ENCODE measurements around the gene CCR1.
"Not testable (repeated sequence)": the region's sequence is repeated elsewhere in the genome, so short reads cannot be mapped to it uniquely, and the experiment has no call there.

CCR1 gene

GRCh38 chr3:46212101-46212500 lies 4.0 kb upstream of the CCR1 start:
- no peak for DNase-seq (ENCODE audit: low spot score)

DNA sequence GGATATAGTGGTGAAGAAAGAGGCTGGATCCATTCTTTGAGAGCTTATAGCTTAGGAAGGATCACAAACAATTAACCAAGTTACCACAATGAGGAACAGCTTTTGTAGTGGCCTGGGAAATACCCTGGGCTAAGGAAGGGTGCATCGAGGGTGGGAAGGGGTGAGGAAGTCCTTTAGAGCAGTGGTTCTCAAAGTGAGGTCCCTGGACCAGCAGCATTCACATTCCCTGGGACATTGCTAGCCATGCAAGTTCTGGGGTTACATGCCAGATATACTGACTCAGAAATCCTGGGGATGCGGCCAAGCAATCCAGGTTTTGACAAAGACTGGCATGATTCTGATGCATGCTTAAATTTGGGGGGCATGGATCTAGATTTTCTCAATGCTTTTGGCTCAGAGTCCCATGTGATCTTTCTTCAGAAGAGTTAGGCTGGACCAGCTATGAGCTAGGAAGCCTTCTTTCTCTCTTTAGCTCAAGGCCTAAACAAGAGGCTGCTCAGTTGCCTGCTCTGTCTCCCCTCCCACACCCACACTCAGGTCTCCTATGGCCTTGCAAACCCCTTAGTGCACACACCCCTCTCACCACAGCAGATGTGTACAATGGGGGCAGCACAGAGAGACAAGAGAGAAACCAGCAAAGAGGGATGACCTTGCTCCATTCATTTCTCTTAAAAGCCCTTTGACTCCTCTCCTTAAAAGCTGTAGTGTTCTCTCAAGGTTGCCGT lies 1.8 kb upstream of the CCR1 start:
- DNase-seq (ENCODE audit: low spot score), result no peak

- no peak for DNase-seq (ENCODE audit: low spot score)
Observed at GRCh38 chr3:46209053-46209452, 940 bp upstream of the CCR1 start.

DNA sequence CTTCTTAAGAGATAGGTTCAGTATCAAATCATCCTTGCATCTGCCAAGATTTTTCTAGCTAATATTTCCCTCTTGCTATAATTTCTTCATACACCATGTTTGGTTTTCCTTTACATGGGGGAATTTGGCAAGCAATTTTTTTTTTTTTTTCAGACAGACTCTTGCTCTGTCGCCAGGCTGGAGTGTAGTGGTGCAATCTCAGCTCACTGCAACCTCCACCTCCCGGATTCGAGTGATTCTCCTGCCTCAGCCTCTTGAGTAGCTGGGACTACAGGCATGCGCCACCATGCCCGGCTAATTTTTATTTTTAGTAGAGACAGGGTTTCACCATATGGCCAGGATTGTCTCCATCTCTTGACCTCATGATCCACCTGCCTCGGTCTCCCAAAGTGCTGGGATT lies 599 bp downstream of the CCR1 start:
- not testable (repeated sequence) for DNase-seq (ENCODE audit: low spot score)

GRCh38 chr3:46206282-46207015 lies 1.7 kb downstream of the CCR1 start:
- DNase-seq (ENCODE audit: low spot score), result no peak

DNA sequence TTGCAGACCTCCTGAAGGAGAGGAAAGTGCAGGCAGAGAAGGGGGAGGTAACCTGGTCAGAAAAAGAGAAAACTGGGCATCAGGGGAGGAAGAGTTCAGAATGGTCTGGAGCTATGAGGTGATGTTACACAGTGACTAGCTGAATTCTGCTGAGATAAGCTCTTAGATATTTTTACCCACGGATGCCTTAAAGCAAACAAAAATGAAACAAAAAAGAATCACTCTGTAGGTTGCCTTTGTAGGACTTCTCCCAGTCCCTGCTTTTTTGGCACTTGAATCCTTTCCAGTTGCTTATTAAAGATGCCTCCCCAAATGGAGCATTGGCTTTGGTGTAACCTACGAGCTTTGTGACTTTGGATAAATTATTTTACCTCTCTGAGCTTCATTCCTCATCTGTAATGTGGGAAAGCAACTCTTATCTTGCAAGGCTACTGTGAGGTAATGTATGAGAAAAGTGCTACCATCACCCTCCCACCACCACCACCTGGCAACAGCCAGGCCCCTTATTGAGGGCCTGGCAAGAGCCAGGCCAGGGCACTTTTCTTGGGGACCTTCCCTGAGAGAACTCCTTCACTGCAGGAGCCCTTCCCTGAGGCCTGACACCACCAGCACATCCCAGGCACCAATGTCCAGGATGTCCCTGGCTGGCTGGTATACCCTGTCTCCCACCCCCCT lies 2.7 kb downstream of the CCR1 start:
- no peak for DNase-seq (ENCODE audit: low spot score)

DNA sequence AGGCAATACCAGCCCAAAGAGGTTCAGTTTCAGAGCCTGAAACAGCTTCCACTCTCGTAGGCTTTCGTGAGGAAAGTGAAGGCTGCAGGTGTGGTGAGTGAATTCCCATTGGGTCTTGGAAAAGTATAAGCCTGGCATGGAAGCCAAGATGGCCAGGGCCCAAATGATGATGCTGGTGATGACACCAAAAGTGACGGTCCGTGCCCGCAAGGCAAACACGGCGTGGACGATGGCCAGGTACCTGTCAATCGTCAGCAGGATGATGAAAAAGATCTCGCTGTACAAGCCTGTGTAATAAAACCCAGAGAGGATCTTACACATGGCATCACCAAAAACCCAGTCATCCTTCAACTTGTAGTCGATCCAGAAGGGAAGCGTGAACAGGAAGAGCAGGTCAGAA lies 4.4 kb downstream of the CCR1 start:
- no peak for DNase-seq (ENCODE audit: low spot score)

- DNase-seq (ENCODE audit: low spot score), result no peak
Observed at GRCh38 chr3:46202535-46202934, 5.6 kb downstream of the CCR1 start.

- no peak for DNase-seq (ENCODE audit: low spot score)
Observed at GRCh38 chr3:46200790-46201189, 7.3 kb downstream of the CCR1 start.

DNA sequence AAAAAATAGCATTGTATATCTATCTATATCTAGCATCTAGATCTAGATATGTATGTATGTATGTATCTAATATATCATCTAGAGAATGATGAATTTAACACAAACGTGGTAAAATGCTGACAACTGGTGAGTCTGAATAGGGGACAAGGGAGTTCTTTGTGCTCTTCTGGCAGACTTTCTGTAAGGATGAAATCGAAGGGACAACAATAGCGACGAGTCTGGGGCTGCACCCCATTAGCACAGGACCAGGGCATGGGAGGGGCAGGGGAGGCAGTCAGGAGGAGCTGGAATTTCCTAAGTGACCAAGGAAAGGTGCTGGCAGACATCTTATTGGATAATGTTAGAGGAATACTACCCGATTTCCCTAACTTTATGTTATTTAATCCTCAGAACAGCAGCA lies 7.9 kb downstream of the CCR1 start:
- no peak for DNase-seq (ENCODE audit: low spot score)

DNA sequence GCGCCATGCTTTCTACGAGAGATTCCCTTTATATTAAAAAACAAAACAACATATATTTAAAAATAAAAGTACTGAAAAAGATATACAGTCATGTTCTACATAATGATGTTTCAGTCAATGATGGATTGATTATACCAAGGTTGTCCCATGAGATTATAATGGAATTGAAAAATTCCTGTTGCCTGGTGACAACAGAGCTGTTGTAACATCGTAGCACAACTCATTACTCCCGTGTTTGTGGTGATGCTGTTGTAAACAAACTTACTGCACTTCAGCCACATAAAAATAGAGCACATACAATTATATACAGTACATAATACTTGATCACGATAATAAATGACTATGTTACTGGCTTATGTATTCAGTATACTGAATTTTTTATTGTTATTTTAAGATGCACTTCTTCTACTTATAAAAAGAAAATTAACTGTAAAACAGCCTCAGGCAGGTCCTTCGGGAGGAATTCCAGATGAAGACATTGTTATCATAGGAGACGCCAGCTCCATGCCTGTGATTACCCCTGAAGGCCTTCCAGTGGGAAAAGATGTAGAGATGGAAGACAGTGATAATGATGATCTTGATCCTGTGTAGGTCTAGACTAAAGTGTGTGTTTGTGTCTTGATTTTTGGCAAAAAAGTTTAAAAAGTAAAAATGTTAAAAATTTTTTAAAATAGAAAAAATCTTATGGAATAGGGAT lies 11.7 kb downstream of the CCR1 start:
- no peak for DNase-seq (ENCODE audit: low spot score)

DNA sequence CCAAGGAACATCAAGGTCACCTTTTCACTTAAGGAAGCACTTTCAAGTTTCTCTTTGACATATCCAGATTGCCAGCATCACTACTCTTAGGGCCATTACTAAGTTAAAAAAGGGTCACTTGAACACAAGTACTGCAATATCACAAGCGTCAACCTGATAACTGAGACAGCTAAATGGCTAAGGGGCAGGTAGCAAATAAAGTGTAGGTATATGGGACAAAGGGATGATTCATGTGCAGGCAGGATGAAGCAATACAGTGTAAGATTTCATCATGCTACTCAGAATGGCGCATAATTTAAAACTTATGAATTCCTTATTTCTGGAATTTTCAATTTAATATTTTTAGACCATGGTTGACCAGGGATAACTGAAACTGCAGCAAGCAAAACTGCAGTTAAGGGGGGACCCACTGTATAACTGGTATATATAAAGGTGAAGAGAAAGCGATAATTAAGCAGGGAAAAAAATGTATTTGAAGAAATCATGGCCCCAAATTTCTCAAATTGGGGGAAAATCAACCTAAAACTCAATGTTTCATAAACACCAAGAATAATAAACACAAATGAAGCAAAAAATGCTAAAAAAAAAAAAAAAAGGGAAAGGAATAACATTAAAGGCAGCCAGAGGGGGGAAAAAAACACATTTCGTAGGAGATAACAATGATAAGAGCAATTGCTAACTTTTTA lies 13.1 kb downstream of the CCR1 start:
- DNase-seq (ENCODE audit: low spot score), result no peak

- no peak for DNase-seq (ENCODE audit: low spot score)
Observed at GRCh38 chr3:46193436-46193835, 14.7 kb downstream of the CCR1 start.

DNA sequence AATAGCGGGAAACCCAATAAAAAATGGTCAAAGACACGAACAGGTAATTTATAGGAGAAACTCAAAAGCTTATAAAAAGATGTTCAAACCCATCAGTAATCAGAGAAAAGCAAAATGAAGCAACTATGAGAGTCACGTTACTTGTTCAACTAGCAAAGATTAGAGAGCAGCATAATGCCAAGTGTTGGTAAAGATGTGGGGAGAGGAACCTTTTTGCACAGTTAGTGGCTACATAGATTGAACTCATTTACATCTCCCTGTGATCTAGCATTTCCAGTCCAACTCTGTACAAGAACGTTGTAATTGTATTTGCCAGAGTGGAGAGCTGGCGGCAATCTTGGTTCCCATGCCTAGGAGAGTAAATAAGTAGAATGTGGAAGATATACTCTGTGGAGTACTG lies 15.2 kb downstream of the CCR1 start:
- no peak for DNase-seq (ENCODE audit: low spot score)

GRCh38 chr3:46191730-46192129 lies 16.4 kb downstream of the CCR1 start:
- no peak for DNase-seq (ENCODE audit: low spot score)

DNA sequence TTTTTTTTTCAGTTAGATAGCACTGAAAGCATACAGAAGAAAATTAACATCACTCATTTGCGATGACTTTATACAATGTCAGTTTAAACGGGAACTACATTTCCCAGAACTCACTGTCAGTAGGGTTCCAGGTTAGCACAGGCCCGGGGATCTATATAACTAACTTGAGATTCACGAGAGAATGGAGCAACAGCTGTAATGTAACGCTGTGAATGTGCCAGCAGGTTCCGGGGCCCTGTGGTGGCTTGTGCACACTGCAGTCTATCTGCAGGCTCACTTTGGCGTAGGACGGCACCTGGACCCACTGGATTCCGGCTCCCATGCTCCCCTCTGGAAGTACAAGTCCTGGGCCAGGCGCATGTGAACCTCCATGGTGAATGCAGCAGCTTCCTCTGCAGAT lies 19.4 kb downstream of the CCR1 start:
- DNase-seq (ENCODE audit: low spot score), result no peak

GRCh38 chr3:46187876-46188275 lies 20.2 kb downstream of the CCR1 start:
- no peak for DNase-seq (ENCODE audit: low spot score)

- no peak for DNase-seq (ENCODE audit: low spot score)
Observed at GRCh38 chr3:46187341-46187700, 20.8 kb downstream of the CCR1 start.

DNA sequence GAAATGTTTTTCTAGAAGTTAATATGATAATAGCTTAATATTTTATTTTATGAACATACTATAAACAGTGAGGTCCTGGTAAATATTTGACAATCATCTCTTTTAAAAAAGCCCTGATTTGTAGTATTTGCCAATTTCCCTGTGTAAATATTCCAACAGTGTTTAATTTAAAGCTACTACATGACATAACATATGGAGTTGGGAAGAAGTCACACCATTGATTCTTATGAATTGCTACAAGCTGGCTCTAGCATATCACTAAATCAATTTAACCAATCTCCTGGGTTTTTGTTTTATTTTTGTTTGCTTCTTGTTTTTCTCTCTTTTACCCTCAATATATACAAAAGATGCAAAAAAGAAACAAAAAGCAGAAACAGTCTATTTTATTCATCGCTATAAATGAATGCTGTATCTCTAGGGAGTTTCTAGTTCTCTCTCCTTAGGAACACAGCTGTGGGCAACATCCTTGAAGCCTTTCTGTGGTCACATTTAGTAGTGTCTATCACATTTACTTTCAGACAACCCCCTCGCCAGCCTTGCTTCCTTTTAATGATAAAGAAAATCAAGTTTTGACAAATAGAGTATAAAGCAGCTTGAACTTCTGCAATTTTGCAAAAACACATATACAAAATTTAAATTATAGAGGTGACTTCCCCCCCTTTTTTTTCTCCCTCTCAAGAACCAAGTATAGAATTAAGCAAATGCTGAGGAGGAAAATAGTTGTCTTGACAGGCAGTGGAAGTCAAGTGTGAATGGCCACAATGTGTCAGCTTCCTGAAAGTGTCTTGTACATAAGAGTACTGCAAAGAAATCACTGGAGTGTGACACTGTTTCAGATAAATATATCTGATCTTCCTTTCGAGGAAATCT lies 21.4 kb downstream of the CCR1 start:
- no peak for DNase-seq (ENCODE audit: low spot score)

DNA sequence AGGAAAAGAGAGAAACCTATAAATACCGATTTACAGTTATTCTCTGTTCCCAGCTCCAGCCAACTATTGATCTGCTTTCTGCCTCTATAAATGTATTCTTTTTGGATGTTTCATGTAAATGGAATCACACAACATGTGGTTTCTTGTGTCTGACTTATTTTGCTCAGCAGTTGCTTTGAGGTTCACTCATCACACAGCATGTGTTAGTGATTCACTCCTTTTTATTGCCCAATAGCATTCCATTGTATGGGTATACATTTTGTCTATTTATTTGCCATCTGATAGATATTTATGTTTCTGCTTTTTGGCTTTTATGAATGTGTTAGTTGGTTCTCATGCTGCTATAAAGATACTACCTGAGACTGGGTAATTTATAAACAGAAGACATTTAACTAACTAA lies 23.6 kb downstream of the CCR1 start:
- no peak for DNase-seq (ENCODE audit: low spot score)

GRCh38 chr3:46183330-46183729 lies 24.8 kb downstream of the CCR1 start:
- no peak for DNase-seq (ENCODE audit: low spot score)
